SJCRH30 (cell line): ENCODE measurements around the gene NCK2. TPM values are rescaled to one million over a fixed set of nuclear protein-coding genes. Genes with fewer than 3 reads are reported as not detected.

Experiments used
- DNase-seq, 2 experiments: peaks; one replicate each; pipeline ENCODE4 v3.0.0-alpha.2; 2015 to 2020
- H3K27ac ChIP-seq: fragments of 250-450 bp; sonication (Bioruptor Pico); 2 replicates; pipeline ENCODE4 v1.5.1; 2020; ENCODE audit warnings: mild to moderate bottlenecking, moderate library complexity
- H3K27me3 ChIP-seq: fragments of 250-450 bp; sonication (Bioruptor Pico); 2 replicates; pipeline ENCODE4 v1.5.1; 2020; ENCODE audit warnings: mild to moderate bottlenecking, moderate library complexity
- H3K36me3 ChIP-seq: fragments of 250-450 bp; sonication (Bioruptor Pico); 2 replicates; pipeline ENCODE4 v1.5.1; 2020; ENCODE audit warnings: mild to moderate bottlenecking, moderate library complexity
- H3K4me1 ChIP-seq: fragments of 250-450 bp; sonication (Bioruptor Pico); 2 replicates; pipeline ENCODE4 v1.5.1; 2020; ENCODE audit warnings: mild to moderate bottlenecking, moderate library complexity
- H3K4me3 ChIP-seq: fragments of 250-450 bp; sonication (Bioruptor Pico); 2 replicates; pipeline ENCODE4 v1.5.1; 2020; ENCODE audit warnings: mild to moderate bottlenecking, moderate library complexity
- H3K9me3 ChIP-seq: fragments of 250-450 bp; sonication (Bioruptor Pico); replicated peaks from 2 replicates; pipeline ENCODE4 v1.5.1; 2020; ENCODE audit warnings: mild to moderate bottlenecking, moderate library complexity
- total RNA-seq: library from RNA; depleted of rRNA; stranded (reverse); fragments of >200 nt; shearing (Covaris generic); gene quantifications from 2 replicates; pipeline ENCODE4 v1.2.3, GENCODE V29; 2014

NCK2 gene
- total RNA-seq, 1 experiment from 2014 or later, result 51.9 TPM

DNA sequence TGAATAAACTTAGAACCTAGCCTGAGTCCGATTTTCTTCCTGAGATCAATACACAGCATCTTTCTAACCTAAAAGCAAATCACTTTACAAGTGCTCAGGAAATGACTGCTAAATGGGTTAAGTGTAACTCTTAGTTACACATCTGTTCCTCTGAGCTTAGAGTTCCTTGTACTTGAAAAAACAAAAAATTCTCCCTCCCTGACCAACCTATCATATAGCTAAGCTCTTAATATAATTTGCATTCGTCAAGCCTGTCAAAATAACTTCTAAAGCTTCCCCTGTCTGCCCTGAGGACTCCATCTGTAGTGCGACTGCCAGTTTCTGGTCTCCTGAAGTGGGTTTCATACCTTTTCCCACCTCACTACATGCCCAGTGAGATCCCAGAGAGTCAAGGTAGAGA is 190.4 kb downstream of the NCK2 start:
- no peaks in the 10 kb centered on the region for H3K4me1 ChIP-seq
- H3K36me3 ChIP-seq, result no peaks in the 10 kb centered on the region
- no peaks in the 10 kb centered on the region for H3K27me3 ChIP-seq
- no peaks in the 10 kb centered on the region for H3K9me3 ChIP-seq
- H3K27ac ChIP-seq, result no peak overlapping the region
- peak in 1 of 2 experiments; percentile 23 for DNase-seq
- no peak overlapping the region for H3K4me3 ChIP-seq

DNA sequence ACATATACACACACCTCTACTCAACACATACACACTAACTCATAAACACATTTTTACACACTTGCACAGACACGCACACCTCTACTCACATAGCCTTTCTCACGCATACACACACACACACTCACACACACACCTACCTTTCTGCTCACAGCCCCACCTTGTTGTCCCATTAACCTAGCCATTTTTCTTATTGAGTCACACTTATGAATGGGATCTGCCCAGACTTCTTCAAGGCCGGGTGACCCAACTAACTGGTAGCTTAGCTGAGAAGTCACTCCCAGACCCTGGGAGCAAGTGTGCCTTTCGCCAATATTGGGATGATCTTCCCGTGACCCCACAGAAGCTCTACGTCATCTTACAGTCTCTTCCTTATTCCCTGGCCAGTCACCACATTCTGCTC is 192.2 kb downstream of the NCK2 start:
- Histone ChIP-seq H3K4me3 (no peak overlapping the region), H3K27ac (no peak overlapping the region), H3K27me3 (no peaks in the 10 kb centered on the region), H3K4me1 (no peaks in the 10 kb centered on the region), H3K9me3 (no peaks in the 10 kb centered on the region), H3K36me3 (no peaks in the 10 kb centered on the region)
- no peak for DNase-seq

DNA sequence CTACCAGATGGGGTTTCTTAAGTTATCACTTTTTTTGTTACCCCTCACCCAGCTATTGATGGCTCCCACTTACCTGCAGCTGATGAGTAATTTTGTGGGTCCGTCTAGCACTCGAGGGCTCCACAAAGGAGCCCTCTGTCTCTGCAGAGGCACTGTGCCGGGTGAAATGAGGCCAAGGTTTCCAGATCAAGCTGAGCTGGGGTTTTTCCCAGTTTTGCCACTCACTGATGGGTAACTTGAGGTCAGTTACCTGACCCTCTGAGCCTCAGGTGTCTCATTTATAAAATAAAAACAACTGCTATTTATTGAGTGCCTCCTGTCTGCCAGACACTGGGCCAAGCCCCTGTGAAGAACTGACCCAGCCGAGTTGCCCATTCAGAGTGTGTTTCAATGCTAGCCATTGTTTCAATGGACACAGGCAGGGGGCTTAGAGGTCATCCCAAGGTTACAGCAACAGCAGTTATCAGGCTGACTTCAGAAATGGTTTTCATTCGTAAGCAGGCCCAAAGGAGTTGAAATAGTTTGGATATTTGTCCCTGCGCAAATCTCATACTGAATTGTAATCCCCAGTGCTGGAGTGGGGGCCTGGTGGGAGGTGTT is 192.9 kb downstream of the NCK2 start:
- H3K9me3 ChIP-seq, result no peaks in the 10 kb centered on the region
- no peak for DNase-seq

More for the DNA sequence above, 192.9 kb downstream of the NCK2 start:
- Histone ChIP-seq H3K4me1 (no peaks in the 10 kb centered on the region), H3K4me3 (no peak overlapping the region), H3K36me3 (no peaks in the 10 kb centered on the region), H3K27ac (no peak overlapping the region), H3K27me3 (no peaks in the 10 kb centered on the region)
